Right kidney (tissue), 1 donor: ENCODE data around the gene SLC7A11.

Experiments
- DNase-seq: peaks from one replicate; pipeline ENCODE4 v3.0.0-alpha.2; 2016

SLC7A11 gene

GRCh38 chr4:138205531-138206233 lies 36.5 kb downstream of the SLC7A11 start:
- no peak for DNase-seq

GRCh38 chr4:138204507-138204906 lies 37.6 kb downstream of the SLC7A11 start:
- DNase-seq: no peak

DNA sequence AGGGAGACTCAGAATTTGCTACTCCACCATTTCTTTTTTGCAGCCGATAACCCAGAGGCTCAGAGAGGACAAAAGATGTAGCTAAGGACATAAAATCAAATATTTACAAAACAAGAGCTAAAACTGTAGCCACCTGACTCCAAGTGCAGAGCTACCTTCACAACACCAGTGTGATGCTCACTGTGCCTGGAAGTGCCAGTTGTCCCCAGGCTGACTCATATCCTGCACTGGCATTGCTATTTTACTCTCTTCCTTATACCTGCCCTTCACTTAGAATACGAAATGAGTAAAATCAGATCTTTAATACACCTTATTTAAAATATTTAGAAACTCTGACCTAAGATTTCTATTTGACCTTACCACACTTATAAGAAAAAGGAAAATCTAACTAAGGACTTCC lies 39.5 kb downstream of the SLC7A11 start:
- no peak for DNase-seq

DNA sequence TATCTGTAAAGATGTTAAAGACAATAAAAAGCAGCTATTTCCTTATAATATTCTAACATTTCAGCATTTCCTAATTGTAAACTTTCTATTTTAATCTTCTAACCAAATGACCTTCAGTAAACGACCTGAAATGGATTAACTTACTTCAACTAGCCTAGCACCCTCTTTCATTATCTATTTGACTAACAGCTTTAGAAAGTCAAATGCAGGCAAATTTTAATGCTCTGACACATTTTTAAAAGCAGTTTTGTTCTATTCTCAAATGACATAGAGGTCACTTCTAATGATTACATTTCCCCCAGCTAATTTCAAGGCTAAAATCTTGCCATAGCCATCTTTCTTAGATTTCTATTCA lies 41.9 kb downstream of the SLC7A11 start:
- DNase-seq: no peak

DNA sequence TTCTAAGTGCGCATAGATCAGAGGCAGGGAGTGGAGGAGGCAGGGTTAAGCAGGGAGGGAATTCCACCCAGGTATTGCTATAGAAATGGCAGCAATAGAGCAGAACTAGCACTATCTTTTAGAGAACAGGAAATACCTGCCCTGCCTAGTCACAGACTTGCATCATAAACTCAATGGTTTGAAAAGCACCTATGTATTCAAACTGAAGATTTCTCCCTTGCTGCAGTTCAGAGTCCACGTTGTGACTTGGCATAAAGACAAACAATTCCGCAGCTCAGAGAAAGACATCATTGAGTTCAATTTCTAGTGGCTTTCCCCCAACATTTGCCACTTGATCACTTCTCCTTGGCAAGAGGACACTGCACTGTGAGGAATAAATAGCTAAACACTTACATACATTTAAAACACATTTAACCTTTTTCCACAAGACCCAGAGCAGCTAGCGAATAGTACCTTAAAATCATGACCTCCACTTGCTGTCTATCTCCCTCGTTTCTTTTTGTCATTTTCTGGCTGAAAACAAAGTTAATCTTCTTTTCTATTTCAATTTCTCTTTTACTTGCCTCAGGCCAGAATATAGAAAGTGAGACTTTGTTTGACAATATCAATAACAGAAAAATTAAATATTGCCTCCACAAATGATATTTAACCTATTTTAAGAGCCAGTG lies 42.4 kb downstream of the SLC7A11 start:
- no peak for DNase-seq

DNA sequence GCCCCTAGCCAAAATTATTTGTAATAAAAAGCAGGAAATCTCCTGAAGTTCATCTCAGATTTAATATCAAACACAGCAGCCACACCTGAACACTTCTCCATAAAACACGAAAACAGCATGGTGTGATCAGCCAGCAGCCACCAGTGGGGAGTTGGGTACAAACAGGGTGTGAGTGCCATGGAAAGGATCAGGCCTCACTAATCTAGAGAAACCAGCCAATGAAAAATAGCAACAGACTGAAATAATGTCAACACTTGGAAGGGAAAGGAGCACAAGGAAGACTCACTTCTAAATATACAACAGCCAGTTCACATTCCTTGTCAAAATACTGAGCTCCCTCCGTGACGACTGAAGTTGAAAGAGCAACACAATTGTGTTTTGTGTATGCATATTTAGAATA lies 46.0 kb downstream of the SLC7A11 start:
- DNase-seq: no peak

- DNase-seq: no peak
Observed at GRCh38 chr4:138193963-138194362, 48.2 kb downstream of the SLC7A11 start.

GRCh38 chr4:138192113-138192512 lies 50.0 kb downstream of the SLC7A11 start:
- no peak for DNase-seq

- DNase-seq: no peak
Observed at GRCh38 chr4:138190452-138190858, 51.7 kb downstream of the SLC7A11 start.

- DNase-seq: no peak
Observed at GRCh38 chr4:138189206-138189605, 52.9 kb downstream of the SLC7A11 start.

DNA sequence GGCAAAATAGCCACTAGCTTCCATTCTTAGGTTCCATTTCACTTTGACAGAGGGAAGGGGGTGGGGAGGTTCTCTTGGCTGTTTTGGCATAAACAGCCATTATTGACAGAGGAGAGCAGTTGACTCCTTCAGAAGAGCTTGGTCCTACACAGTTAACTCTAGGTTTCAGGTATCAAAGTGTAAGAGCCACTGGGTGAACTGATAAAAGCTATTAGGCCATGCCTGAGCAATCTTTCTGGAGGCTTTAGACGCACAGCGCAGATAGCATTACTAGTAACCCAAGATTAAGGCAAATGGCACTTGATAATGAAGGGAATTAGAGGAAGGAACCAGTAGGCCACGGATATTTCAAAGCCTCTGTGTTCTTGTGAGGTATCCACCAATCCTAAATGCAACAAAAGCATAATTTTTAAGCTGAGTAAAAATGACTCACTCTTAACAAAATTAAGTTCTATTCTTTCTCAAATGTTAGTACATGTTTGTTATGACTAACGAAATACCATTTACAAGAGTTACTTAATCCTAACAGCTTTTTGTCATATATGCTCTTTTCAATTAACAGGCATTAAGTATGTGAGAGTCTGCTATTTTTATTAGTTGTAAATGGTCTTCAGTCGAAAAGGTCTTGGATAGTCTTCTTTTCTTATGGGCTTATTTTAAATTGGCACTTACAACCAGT lies 53.6 kb downstream of the SLC7A11 start:
- no peak for DNase-seq

DNA sequence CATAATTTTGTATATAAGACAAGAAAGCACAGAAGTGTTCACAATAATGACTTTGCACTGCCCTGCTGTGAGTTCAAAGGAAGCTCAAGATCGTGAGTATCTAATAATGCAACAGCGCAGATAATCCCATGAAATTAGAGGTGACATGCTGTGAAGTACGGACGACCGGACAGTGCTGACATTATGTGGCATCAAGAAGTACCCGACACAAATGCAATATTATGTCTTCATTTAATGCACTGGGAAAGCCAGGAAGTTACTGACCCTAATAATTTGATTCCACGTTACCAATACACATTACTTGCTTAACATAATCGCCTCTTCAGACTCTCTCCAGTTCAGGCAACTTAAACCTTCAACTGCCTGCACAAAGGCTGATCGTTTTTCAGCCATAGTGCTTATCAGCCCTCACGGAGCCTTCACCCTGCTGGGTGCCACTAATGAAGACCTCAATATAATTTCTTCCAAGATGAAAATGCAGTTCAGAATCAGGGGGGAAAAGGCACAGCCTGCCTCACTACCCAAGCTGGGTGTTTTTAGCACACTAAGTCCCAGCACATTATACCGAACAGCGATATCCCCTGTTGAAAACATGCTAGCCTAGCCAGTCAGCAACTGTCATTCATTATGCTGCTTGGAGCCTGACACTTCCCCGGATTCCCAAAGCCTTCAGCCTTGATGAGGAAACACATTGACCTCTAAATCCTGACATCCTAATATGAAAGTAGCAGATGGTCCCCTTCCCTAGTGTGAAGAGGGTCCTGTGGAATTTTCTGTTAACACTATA lies 56.1 kb downstream of the SLC7A11 start:
- DNase-seq: no peak

DNA sequence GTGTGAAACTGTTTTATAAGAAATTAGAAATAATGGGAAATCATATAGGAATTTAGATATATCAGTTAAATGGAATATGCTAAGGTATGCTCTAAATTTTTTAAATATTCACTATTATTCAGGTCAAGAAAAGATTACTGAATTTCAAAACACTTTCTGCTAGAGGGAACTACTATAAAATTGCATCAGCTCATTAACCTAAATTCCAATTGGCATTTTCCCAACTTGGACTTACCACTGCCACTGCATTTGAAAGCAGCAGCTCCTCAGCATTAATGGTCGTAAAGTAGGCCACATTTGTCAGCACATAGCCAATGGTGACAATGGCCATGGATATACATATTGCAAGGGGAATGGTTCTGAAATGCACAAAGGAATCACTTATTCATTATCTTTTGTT lies 57.3 kb downstream of the SLC7A11 start:
- DNase-seq: no peak

DNA sequence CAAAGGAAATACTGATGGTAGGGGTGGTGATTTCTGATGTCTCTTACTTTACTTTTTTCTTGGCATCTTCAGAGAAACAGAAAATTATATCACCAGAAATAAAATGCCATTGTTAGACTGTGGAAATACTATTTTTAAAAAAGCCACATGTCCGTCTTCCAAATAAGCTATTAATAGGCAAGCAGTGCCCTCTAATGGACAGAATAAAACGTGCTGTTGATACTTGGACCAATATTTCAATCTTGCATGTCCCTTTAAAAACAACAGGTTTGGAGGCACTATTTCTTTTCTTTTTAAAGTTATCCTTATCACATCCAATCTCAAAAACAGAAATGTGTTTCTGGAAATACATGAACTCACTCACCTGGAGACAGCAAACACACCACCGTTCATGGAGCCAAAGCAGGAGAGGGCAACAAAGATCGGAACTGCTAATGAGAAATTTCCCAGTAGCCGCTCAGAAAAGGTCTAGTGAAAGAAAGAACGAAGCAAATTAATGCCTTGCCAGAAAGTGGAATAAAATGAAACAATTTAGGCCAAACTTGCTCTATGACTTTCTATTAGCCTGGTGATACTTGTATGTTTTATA lies 59.2 kb downstream of the SLC7A11 start:
- DNase-seq: no peak

DNA sequence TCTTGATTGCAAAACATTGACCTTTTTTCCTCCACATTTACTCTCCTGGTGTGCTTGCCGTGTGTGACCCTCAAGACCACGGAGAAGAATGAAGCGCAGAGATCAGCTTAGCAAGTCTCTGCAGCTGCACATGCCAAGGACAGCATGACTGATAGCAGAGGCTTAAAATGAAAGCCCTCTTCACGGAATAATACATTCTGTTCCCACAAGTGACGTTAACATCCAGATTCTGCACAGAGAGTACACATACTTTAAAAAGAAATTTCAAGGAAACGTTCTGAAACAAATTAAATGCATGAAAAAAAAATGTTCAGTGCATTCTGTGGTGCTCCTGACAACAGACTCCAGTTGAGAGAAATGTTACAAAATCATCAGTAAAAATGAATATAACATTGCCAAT lies 60.9 kb downstream of the SLC7A11 start:
- DNase-seq: no peak

DNA sequence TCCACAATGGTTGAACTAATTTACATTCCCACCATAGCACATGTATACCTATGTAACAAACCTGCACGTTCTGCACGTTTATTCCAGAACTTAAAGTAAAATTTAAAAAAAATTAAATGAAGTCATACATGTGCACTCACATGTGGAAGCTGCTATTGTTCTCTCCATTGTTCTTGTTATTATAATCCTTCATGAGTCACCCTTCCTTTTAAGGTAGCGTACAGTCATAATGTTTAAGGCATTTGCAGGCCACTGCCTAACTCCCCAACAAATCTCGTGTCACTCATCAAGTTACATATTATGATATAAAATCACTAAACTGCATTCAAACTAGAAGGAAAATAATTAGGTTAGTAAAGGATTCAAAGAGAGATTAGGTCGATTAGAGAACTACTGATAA lies 63.6 kb downstream of the SLC7A11 start:
- no peak for DNase-seq

DNA sequence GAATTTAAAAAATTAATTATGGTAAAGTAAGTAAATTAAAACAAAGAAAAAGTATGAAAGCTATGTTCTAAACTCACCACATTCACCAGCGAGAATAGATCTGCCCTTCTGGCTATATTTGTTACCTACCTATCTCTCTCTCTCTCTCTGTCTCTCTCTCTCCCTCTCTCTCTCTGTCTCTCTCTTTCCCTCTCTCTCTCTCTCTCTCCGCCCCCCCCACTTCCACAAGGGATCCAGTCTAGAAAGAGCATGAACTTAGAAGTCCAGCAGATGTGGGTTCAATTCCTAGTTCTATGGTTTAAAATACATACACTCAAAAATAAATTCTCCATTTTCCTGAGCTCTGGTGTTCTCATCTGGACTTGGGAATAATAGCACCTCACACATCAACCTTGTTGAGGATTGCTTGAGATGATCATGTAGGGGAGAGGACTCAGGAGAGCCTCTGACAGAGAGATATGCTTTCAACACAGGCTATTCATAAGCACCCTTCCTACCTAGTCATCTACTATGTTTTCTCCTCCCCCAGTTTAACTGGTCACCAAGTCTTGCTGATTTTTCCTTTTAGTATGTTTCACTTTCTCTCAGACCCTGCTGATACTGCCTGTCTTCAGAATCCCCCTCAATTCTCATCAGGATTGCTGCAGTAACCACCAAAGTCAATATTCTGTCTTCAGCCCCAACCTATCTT lies 64.7 kb downstream of the SLC7A11 start:
- DNase-seq: no peak

DNA sequence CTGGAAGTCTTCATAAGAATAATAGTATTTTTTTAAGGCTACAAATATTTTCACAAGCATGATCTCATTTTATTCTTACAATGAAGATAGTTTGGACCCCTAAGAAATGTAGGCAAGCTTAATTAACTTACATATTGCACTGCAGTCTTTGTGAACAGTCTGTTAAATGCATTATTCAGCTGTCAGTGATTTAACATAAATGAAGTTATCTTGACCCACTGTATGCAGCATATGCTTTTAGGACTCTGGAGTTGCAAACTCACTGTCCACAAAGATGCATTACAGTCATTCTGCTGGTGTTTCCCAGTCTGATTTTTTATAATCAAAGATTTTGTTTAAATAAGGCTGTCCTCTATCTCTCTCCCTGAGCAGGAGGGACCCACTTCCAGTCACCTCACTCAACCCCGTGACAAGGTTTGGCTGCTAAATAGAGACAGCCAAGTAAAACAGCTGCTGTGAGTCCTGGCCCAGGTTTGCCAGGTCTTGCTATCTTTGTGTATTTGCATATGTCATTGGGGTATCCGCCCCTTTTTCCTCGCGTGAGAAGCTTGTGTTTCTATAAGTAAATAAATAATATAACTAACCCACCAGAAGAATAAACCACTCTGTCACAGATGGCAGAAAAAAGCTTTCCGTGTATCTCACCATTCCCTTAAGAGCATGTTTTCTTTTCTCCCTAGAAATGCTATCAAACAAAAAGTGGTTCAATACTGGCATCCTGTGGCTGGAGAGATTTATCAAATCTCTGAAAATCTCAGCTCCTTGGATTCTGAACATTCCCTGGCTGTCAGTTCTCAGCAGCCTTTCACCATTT lies 67.0 kb downstream of the SLC7A11 start:
- DNase-seq: peak; percentile 45

GRCh38 chr4:138164208-138164607 lies 77.9 kb downstream of the SLC7A11 start:
- no peak for DNase-seq

DNA sequence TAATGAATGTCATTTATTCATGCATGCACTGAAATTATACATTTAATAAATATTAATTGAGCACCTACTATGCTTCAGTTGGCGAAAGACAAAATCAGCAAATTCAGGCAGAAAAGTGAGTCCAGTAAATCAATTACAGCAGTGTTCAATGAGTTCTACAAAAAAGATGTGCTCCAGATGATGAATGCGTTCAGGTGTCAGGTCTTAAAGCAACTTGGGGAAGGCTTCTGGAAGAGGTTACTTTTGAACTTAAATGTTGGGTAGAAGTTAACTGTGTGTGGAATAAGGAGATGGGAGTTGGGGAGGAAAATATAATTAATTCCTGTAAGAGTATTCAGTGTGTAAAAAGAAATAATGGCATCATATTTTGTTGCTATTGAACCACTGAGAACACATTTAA lies 79.0 kb downstream of the SLC7A11 start:
- DNase-seq: no peak

DNA sequence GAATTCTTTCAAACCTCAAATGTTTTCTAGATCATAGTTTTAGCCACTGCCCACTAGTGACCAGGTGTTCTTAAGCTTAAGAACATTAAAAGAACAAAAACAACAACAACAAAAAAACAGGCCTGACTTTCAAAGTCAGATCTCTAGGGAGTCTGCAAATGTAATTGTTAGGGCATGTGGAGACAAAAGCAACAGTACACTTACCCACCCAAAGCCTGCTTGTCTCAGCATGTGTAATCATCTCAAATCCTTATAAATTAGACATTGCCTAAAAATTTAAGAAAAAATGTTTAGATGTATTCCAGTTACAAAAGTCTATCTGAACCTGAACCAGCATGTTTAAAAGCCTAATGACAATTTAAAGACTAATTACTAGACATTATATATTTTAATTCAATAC lies 79.9 kb downstream of the SLC7A11 start:
- DNase-seq: no peak
